GM19239 (cell line): ENCODE data around the gene ZSCAN5A.
"Not testable (repeated sequence)": the region's sequence is repeated elsewhere in the genome, so short reads cannot be mapped to it uniquely, and the experiment has no call there.

Experiments
- DNase-seq: peaks from one replicate; pipeline ENCODE4 v3.0.0; 2011; ENCODE audit warnings: low spot score; ENCODE audit not compliant: insufficient read length
- FAIRE-seq: peaks from 2 replicates; lab custom pipeline; 2011; peaks lifted over from hg19 to GRCh38; lab: Jason Lieb, UNC

Gene ZSCAN5A

DNA sequence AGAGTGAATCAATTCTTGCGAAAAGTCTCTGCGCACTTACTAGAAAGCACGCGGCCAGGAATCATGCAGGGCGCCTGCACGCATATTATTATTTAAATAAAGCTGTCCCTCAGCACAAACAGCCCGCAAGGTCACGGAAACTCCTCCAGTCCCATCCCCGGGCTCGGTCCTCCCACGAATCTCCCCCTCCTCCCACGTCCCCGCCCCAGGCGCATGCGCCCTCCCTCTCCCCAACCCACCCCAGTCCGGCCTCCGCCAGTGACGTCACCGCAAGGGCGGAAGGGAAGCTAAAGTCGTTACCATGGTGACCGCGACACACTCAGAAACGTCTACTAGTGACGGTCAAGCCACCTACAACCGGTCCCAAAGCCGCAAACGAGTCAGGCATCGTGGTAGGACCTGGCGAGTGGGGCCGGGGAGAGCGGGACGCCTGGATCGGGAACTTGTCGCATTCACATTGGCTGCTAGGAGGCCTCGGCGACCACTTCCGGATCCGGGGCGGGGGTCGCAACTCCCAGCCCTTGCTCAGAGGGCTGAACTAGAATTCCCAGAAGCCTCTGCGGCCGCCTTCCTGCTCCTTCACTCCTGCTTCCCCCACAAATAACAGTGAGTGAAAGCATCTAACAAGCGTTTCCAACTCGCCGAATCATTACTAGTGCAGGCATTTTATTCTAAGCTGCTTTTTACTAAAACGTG is at the start of gene ZSCAN5A:
ZSCAN5A (minus strand) TSS at position 459 of the 696 bp plus-strand sequence. CDS start 89,793 bp downstream, outside the sequence.
- FAIRE-seq (peak; percentile 91), DNase-seq (peak; percentile 76)

DNA sequence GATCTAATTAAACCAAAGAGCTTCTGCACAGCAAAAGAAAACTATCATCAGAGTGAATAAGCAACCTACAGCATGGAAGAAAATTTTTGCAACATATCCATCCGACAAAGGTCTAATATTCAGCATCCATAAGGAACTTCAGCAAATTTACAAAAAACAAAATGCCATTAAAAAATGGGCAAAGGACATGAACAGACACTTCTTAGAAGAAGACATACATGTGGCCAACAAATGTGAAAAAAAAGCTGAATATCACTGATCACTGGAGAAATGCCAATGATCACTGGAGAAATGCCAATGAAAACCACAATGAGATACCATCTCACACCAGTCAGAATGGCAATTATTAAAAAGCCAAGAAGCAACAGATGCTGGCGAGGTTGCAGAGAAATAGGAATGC is 46.2 kb upstream of the ZSCAN5A start:
- DNase-seq = no peak
- no peak for FAIRE-seq

DNA sequence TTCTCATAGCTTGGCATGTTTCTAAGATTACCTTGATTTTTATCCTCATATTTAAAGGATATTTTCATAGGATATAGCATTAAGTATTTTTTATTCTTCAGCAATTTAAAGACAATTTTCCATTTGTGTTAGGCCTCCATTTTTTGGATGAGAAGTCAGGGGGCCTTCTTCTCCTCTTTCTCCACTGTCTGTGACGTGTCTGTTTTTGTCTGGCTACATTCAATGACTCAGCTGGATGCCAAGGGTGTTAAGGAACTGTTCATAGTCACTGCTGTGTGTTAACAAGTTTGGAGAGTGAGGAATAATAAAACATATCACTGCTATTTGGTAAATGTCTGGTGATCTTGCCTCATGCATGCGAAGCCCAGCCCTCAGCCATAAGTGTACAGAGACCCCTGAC is 42.3 kb upstream of the ZSCAN5A start:
- FAIRE-seq (no peak), DNase-seq (no peak)

DNA sequence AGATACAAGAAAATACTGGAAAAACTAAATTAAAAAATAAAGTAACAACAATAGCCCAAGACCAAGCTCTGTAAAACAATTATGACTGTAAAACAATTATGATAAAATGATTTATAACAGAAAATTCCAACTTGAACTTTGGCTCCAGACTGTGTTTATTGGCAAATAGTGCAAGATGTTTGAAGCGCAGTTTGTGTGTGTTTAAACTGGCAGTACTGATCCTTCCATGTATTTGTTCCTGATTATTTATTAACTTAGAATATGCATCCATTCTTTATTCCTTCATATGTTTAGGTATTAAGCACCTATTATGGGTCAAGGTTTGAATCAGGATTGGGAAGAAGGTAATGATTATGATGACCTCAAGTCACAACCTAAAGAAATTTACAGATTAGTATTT is 40.9 kb upstream of the ZSCAN5A start:
- no peak for FAIRE-seq
- DNase-seq = no peak

- no peak for DNase-seq
- FAIRE-seq = no peak
These were observed 36.6 kb upstream of the ZSCAN5A start for GRCh38 chr19:56351208-56351607.

- FAIRE-seq (no peak), DNase-seq (peak; percentile 27)
These were observed 35.9 kb upstream of the ZSCAN5A start for GRCh38 chr19:56350416-56351045.

DNA sequence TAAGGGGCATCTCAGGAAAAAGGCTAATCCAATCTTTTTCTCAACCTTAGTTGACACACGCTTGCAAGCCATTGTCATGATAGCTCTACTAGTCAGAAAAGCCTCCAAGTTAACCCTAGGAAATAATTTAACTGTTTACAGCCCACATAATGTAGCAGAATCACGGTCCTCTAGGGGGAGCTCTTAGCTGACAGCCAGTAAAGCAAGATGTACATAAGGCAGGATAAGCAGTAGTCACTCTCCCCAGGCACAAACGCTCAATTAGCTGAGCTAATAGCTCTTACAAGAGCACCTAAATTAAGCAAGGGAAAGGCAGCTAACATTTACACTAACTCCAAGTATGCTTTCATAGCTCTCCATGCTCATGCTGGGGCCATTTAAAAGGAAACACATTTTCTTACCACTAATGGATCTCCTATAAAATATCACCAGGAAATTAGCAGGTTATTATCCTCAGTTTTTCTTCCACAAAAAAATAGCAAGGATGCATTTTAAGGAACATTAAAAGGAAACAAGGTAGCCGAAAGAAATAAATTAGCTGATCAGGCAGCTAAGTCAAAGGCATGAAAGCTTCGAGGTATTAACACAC is 33.7 kb upstream of the ZSCAN5A start:
- no peak for DNase-seq
- FAIRE-seq = no peak

- FAIRE-seq (no peak), DNase-seq (no peak)
These were observed 32.6 kb upstream of the ZSCAN5A start for GRCh38 chr19:56347163-56347778.

DNA sequence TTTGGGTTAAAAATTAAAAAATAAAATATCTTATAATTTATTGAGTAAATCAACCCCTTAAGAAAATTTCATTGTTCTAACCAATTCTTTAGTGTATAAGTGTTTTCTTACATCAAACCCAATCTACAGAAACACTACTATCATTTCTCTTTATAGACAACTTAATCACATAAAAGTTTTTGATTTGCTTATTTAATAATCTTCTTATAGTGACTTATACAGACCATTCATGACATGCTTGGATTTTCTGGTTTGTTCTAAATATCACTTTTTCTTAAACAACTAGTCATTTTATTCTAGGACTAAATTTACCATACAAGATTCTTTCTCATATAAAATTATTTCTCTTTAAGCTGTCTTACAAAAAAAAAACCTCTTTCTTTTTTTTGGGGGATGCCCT is 27.3 kb upstream of the ZSCAN5A start:
- DNase-seq (no peak), FAIRE-seq (no peak)

DNA sequence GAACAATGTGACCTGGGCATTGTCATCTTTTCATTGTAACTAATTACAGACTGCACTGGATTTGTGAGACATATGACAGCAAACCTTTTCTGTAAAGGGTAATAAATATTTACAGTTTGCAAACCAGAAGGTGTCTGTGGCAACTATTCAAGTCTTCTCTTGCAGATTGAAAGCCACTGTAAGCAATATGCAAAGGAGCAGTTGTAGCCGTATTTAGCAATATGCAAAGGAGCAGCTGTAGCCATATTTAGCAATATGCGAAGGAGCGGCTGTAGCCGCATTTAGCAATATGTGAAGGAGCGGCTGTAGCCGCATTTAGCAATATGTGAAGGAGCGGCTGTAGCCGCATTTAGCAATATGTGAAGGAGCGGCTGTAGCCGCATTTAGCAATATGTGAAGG is 24.4 kb upstream of the ZSCAN5A start:
- FAIRE-seq, DNase-seq: not testable (repeated sequence)

GRCh38 chr19:56337077-56337476 is 22.4 kb upstream of the ZSCAN5A start:
- DNase-seq, FAIRE-seq: not testable (repeated sequence)

GRCh38 chr19:56335371-56335770 is 20.7 kb upstream of the ZSCAN5A start:
- not testable (repeated sequence) for FAIRE-seq

DNA sequence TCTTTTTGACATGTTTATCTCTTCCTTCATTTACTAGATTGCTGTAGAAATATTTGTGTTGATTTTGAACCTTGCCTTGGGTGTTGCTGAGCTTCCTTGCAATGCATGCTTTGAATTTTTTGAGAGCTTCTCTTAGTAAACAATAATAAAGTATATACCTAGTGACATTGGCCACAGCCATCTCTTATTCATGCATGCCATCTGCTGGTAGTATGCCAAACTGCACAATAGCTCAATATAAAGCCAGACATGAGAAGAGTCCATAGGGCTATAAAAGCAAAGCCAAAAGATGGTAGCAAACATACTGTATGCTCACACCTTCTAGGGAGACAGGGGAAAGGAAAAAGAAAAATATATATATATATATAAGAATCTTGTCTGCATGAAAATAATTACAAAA is 18.9 kb upstream of the ZSCAN5A start:
- FAIRE-seq (no peak), DNase-seq (peak; percentile 25)

More at GRCh38 chr19:56335371-56335770, 20.7 kb upstream of the ZSCAN5A start:
- not testable (repeated sequence) for DNase-seq

DNA sequence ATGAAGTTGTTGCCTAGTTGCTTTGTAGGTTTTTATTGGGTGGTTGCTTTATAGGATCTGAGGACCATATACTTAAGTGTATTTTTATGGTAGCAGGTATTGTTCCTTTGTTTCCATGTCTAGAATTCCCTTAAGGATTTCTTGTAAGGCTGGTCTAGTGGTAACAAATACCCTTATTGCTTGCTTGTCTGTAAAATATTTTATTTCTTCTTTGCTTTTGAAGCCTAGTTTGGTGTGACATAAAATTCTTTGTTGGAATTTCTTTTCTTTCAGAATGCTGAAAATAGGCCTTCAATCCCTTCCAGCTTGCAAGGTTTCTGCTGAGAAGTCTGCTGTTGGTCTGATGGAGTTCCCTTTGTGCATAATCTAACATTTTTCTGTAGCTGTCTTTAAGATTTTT is 18.1 kb upstream of the ZSCAN5A start:
- DNase-seq = no peak
- FAIRE-seq = no peak

GRCh38 chr19:56324436-56324835 is 9.8 kb upstream of the ZSCAN5A start:
- FAIRE-seq = no peak

DNA sequence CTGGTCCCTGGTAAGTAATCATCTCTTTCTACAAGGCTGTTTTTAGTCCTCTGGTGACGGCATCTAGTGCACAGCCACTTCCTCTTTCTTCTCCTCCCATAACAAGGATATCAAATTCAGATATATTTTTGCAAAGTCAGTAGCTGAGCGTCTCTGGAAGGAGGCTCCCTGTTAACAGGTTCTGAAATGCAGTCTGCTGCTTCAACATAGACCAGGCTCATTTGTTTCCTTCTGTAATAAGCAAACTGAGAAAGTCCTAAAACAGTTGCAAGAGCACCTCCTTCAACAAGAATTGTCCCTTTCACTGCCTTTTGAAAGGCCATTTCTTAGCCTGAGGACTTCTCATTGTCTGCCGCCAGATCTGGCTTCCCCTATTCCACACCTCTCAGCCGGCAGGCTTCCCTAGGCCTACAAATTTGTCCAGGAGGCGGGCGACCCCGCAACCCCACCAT is 7.4 kb upstream of the ZSCAN5A start:
- no peak for FAIRE-seq

More at GRCh38 chr19:56324436-56324835, 9.8 kb upstream of the ZSCAN5A start:
- DNase-seq = no peak

DNA sequence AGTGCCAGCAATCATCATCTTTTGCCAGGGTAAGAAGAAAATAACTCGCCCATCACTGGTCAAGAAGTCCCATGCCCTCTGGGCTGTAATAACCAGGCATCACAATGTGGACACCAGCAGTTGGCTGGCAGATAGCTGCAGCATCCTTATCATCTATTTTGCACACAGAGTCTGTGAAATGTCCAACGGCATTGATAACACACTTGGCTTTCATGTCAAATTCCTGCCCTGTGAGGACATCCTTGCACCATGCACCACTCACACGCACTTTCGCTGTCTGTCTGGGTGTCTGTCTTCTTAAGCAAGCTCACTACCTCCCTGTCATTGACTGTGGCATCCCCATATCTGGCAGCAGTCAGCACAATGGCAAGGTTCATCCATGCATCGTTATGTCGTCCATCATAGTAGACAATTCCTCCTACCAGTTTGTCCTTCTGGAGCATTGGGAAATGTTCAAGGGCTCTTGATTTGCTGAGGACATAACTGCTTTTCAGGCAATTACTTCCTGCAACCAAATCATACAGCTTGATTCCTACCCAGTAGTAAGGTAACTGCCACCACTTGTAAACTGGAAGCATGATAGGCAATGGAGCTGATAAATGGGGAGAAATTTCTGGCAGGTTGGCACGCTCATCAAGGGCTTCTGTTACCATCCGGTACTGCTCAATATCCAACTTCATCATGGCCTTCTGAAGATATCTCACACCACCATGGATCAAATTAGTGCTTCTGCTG is 6.8 kb upstream of the ZSCAN5A start:
- DNase-seq (no peak), FAIRE-seq (no peak)

More for the DNA sequence above, 7.4 kb upstream of the ZSCAN5A start:
- DNase-seq = no peak

GRCh38 chr19:56319991-56320390 is 5.4 kb upstream of the ZSCAN5A start:
- DNase-seq (no peak), FAIRE-seq (no peak)

- FAIRE-seq (no peak), DNase-seq (no peak)
These were observed 3.1 kb upstream of the ZSCAN5A start for GRCh38 chr19:56317749-56318148.

- no peak for FAIRE-seq
These were observed 2.1 kb upstream of the ZSCAN5A start for GRCh38 chr19:56316728-56317127.

More at GRCh38 chr19:56316728-56317127, 2.1 kb upstream of the ZSCAN5A start:
- no peak for DNase-seq
